K562 (cell line): ENCODE results near the gene ROBO2. TPM values are rescaled to one million over a fixed set of nuclear protein-coding genes. Genes with fewer than 3 reads are reported as not detected.

Experiments used
- ATAC-seq: fragments of 200-7000 bp; cut with Tn5 transposase; 3 replicates; pipeline ENCODE4 v1.9.1; 2020; ENCODE audit warnings: moderate library complexity
- BruUV-seq: library from RNA; stranded (reverse); fragments of 400-500 nt; replicated peaks from 2 replicates; lab custom pipeline; 2021; lab: Mats Ljungman, UMichigan
- CTCF ChIA-PET: fragments of 300-600 bp; formaldehyde crosslinking; extraction: SDS; loops from one replicate; lab custom pipeline; 2021; ENCODE audit warnings: low intra/inter-chr PET ratio; lab: Yijun Ruan, JAX
- POLR2A ChIA-PET: fragments of 300-600, 350-650 bp; sonication (Branson Sonifier 250); formaldehyde crosslinking; extraction: SDS; loops from one replicate; lab custom pipeline; 2021; ENCODE audit warnings: antibody characterized with exemption, inconsistent platforms; lab: Yijun Ruan, JAX
- DNase-seq, 4 experiments: peaks; one replicate each; pipeline versions ENCODE4 v3.0.0 to v3.0.0-alpha.2; 2011 to 2018; ENCODE audit warnings: low spot score in 3 of 4, mixed read lengths in 3 of 4; ENCODE audit errors: extremely low read depth in 1 of 4
- FAIRE-seq: peaks from 2 replicates; lab custom pipeline; 2011; peaks lifted over from hg19 to GRCh38; lab: Jason Lieb, UNC
- H2AFZ ChIP-seq: 2 replicates; pipeline ENCODE4 v1.6.0; 2011; ENCODE audit warnings: low read depth, low read length, control low read depth, inconsistent platforms
- H3K27ac ChIP-seq: fragments of 200-600 bp; 3 replicates; pipeline ENCODE4 v1.8.0; 2011; ENCODE audit warnings: low read depth, mild to moderate bottlenecking, control low read depth, inconsistent platforms, low read length, moderate library complexity, mixed read lengths; ENCODE audit errors: extremely low read depth
- H3K27me3 ChIP-seq, 2 experiments: fragments of 300-600 bp in 1 of 2; 2 replicates in 1 of 2; 3 replicates in 1 of 2; pipeline versions ENCODE4 v1.6.0 to v1.8.0; 2011; ENCODE audit warnings: inconsistent platforms in 2 of 2, low read length in 2 of 2, mild to moderate bottlenecking in 1 of 2, mixed read lengths in 1 of 2, moderate library complexity in 1 of 2; ENCODE audit not compliant: control insufficient read depth in 2 of 2, insufficient read depth in 2 of 2
- H3K36me3 ChIP-seq: fragments of 300-600 bp; 3 replicates; pipeline ENCODE4 v1.8.0; 2011; ENCODE audit warnings: mild to moderate bottlenecking, low read length, inconsistent platforms; ENCODE audit not compliant: control insufficient read depth, insufficient read depth
- H3K4me1 ChIP-seq, 2 experiments: fragments of 200-600 bp in 1 of 2; replicated peaks in 1 of 2; 2 replicates in 1 of 2; 3 replicates in 1 of 2; pipeline versions ENCODE4 v1.5.1 to v1.8.0; 2011; ENCODE audit warnings: inconsistent platforms in 2 of 2, low read length in 2 of 2, mild to moderate bottlenecking in 1 of 2, mixed read lengths in 1 of 2, moderate library complexity in 1 of 2; ENCODE audit not compliant: control insufficient read depth in 2 of 2, insufficient read depth in 2 of 2
- H3K4me2 ChIP-seq: 2 replicates; pipeline ENCODE4 v1.6.1; 2011; ENCODE audit warnings: low read length, control low read depth, inconsistent platforms, mixed read lengths; ENCODE audit not compliant: insufficient read depth
- H3K4me3 ChIP-seq: fragments of 200-600 bp; sonication (generic), shearing (Covaris generic); 2 replicates; pipeline ENCODE4 v1.5.1; 2016; ENCODE audit warnings: control low read depth, inconsistent platforms
- H3K79me2 ChIP-seq: fragments of 200-600 bp; 3 replicates; pipeline ENCODE4 v1.8.0; 2011; ENCODE audit warnings: low read length, inconsistent platforms; ENCODE audit not compliant: control insufficient read depth, insufficient read depth
- H3K9ac ChIP-seq, 2 experiments: 2 replicates each; pipeline versions ENCODE4 v1.6.0 to v1.6.1; 2011; ENCODE audit warnings: low read depth in 2 of 2, low read length in 2 of 2, control low read depth in 1 of 2, inconsistent platforms in 1 of 2, mild to moderate bottlenecking in 1 of 2, mixed read lengths in 1 of 2; ENCODE audit not compliant: insufficient read depth in 1 of 2
- H3K9me1 ChIP-seq: one replicate; pipeline ENCODE4 v1.6.0; 2011; ENCODE audit warnings: inconsistent platforms, mild to moderate bottlenecking, low read length, moderate library complexity; ENCODE audit not compliant: control insufficient read depth, insufficient read depth
- H3K9me3 ChIP-seq: replicated peaks from 2 replicates; pipeline ENCODE4 v1.5.1; 2011; ENCODE audit warnings: low read depth, low read length, inconsistent platforms; ENCODE audit not compliant: control insufficient read depth, insufficient read depth
- H4K20me1 ChIP-seq: replicated peaks from 2 replicates; pipeline ENCODE4 v1.6.1; 2011; ENCODE audit warnings: low read length, inconsistent platforms, mixed read lengths; ENCODE audit not compliant: control insufficient read depth, insufficient read depth
- DMBX1 ChIP-seq: fragments of 250-450 bp; sonication (Bioruptor Pico); IDR thresholded peaks from 2 replicates; pipeline ENCODE4 v1.8.0; 2022; ENCODE audit warnings: inconsistent platforms, mild to moderate bottlenecking, moderate library complexity, borderline replicate concordance
- MCM5 ChIP-seq: fragments of 450-650 bp; IDR thresholded peaks from 2 replicates; pipeline ENCODE4 v1.6.1; 2016; ENCODE audit warnings: low read depth
- NR2C2 ChIP-seq, 2 experiments: fragments of 200-800 bp in 1 of 2; sonication (Bioruptor generic) in 1 of 2; sonication (generic) in 1 of 2; formaldehyde crosslinking in 1 of 2; IDR thresholded peaks; 2 replicates each; pipeline versions ENCODE4 v1.6.1 to v1.8.0; 2016 to 2022; ENCODE audit warnings: mild to moderate bottlenecking in 1 of 2, missing compliant biosample characterization in 1 of 2, missing genetic modification characterization in 1 of 2, missing genetic modification reagents in 1 of 2
- RBM34 ChIP-seq: fragments of 200-400 bp; formaldehyde crosslinking; IDR thresholded peaks from 2 replicates; pipeline ENCODE4 v1.6.1; 2018; ENCODE audit warnings: low read length, borderline replicate concordance; ENCODE audit not compliant: insufficient read depth
- STAG1 ChIP-seq: sonication (generic); formaldehyde crosslinking; IDR thresholded peaks from 2 replicates; pipeline ENCODE4 v1.5.0; 2020; ENCODE audit warnings: missing genetic modification reagents, borderline replicate concordance
- TSC22D4 ChIP-seq: fragments of 450-650 bp; IDR thresholded peaks from 2 replicates; pipeline ENCODE4 v1.6.1; 2016; ENCODE audit warnings: missing genetic modification characterization, missing biosample characterization, control low read depth
- WGBS: fragments of 100-300 bp; shearing (Covaris generic); methylation state at CpG from one replicate; pipeline ENCODE4 v1.1.6; 2016; ENCODE audit warnings: low coverage, mixed read lengths; ENCODE audit not compliant: insufficient coverage; ENCODE audit errors: missing lambda C conversion rate; 5-methylcytosine and 5-hydroxymethylcytosine counted together
- in situ Hi-C: fragments of 300-500 bp; cut with MboI; formaldehyde crosslinking; loops from 4 replicates; pipeline ENCODE4 v1.15.0; 2018; ENCODE audit warnings: inconsistent platforms, mixed read lengths
- intact Hi-C: fragments of 100-400 bp; cut with micrococcal nuclease; formaldehyde crosslinking; loops from 2 replicates; pipeline ENCODE4 v1.14.2; 2022
- polyA plus RNA-seq, 8 experiments: library from polyadenylated mRNA; depleted of rRNA in 4 of 8; stranded (reverse) in 5 of 8; unstranded in 3 of 8; fragments of >200 nt; fragmentation: Nextera tagmentation in 2 of 8; fragmentation: Illumina TruSeq in 1 of 8; extraction: Ambion mirVana in 2 of 8; extraction: Trizol in 1 of 8; gene quantifications; 2 replicates each; pipeline versions ENCODE4 v1.2.1 to v1.2.3, GENCODE V29; 2011 to 2014; ENCODE audit warnings: inconsistent platforms in 1 of 8, missing spikeins in 1 of 8
- total RNA-seq, 7 experiments: library from RNA; depleted of rRNA in 6 of 7; stranded (reverse); fragments of >200 nt in 6 of 7; fragmentation: Illumina TruSeq in 2 of 7; extraction: Trizol in 2 of 7; gene quantifications; 2 replicates each; pipeline versions ENCODE4 v1.2.1 to v1.2.3, GENCODE V29; 2011 to 2021; ENCODE audit warnings: low replicate concordance in 1 of 7
- TF ChIP-seq, protein P1 (sequence below): sonication (generic); formaldehyde crosslinking; IDR thresholded peaks from 2 replicates; pipeline ENCODE4 v1.8.0; 2022; ENCODE audit warnings: mild to moderate bottlenecking, missing genetic modification reagents

The ROBO2 gene
- total and polyA plus RNA-seq, 9 of the 15 experiments (the other 6 are each of a cell fraction or from before 2014, with no cell fraction given), result 0.84 to 3.0 (median 1.7) TPM

DNA sequence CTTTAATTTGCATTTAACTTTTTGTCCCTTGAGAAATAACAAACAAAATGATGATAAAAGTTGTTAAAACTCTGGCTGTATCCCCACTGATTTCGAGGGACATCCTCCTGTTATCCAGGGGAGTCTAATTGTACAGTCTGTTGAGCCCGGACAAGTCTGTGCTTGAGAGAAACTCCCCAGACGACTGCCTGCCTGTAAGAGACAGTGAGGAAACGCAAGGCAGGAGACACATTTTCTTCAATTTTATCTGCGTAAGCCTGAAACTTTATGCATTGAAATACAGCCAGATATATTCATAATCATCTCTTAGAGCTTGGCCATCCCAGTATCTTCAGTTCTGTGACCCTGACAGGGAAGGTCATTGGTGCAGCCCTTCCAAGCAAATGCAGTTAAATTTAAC lies 97.7 kb downstream of the ROBO2 start:
- no peak overlapping the region for H3K4me2 ChIP-seq
- no peaks in the 10 kb centered on the region for H3K9me3 ChIP-seq
- WGBS, result 53% methylated on average over 5 of the region's 5 CpGs
- FAIRE-seq (no peak), DNase-seq (no peak), ATAC-seq (no peak)
- in situ Hi-C loops, result no loop called here
- H4K20me1 ChIP-seq, result no peaks in the 10 kb centered on the region
- H3K4me3 ChIP-seq, result no peak overlapping the region
- H3K27ac ChIP-seq, result no peak overlapping the region
- H3K4me1 ChIP-seq, result no peaks in the 10 kb centered on the region
- H3K27me3 ChIP-seq, result no peaks in the 10 kb centered on the region
- intact Hi-C loops, result no loop called here
- no peak for TF ChIP-seq MCM5
- no peak for TF ChIP-seq NR2C2 (CRISPR knock-in tag; IDR thresholded peaks at IDR 0.05)
- TF ChIP-seq NR2C2 (tag; IDR thresholded peaks at IDR 0.05), result no peak
- no peaks in the 10 kb centered on the region for H3K36me3 ChIP-seq
- ChIA-PET POLR2A (no interaction called here), CTCF (no interaction called here)
- no peaks in the 10 kb centered on the region for H3K79me2 ChIP-seq
- no peak overlapping the region for H3K9ac ChIP-seq
- no peak overlapping the region for H2AFZ ChIP-seq
- H3K9me1 ChIP-seq, result no peaks in the 10 kb centered on the region
- BruUV-seq, result no TSS peak

GRCh38 chr3:77139624-77140023 lies 99.7 kb downstream of the ROBO2 start:
- Histone ChIP-seq H3K4me1 (no peaks in the 10 kb centered on the region), H3K4me2 (no peak overlapping the region), H3K9ac (no peak overlapping the region), H3K79me2 (no peaks in the 10 kb centered on the region), H3K27ac (no peak overlapping the region), H3K36me3 (no peaks in the 10 kb centered on the region)
- ATAC-seq (no peak), FAIRE-seq (no peak)
- intact Hi-C loops, result no loop called here
- POLR2A ChIA-PET, result no interaction called here
- TF ChIP-seq, protein P1, sequence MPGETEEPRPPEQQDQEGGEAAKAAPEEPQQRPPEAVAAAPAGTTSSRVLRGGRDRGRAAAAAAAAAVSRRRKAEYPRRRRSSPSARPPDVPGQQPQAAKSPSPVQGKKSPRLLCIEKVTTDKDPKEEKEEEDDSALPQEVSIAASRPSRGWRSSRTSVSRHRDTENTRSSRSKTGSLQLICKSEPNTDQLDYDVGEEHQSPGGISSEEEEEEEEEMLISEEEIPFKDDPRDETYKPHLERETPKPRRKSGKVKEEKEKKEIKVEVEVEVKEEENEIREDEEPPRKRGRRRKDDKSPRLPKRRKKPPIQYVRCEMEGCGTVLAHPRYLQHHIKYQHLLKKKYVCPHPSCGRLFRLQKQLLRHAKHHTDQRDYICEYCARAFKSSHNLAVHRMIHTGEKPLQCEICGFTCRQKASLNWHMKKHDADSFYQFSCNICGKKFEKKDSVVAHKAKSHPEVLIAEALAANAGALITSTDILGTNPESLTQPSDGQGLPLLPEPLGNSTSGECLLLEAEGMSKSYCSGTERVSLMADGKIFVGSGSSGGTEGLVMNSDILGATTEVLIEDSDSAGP (CRISPR knock-in tag), result no peak
- TF ChIP-seq STAG1 (no peak), RBM34 (no peak), DMBX1 (CRISPR knock-in tag) (no peak), TSC22D4 (tag) (no peak)
- TF ChIP-seq, all 486 proteins: peak for 0
- Histone ChIP-seq H4K20me1 (no peaks in the 10 kb centered on the region), H2AFZ (no peak overlapping the region), H3K9me3 (no peaks in the 10 kb centered on the region), H3K27me3 (no peaks in the 10 kb centered on the region), H3K4me3 (no peak overlapping the region), H3K9me1 (no peaks in the 10 kb centered on the region)
- BruUV-seq, result no TSS peak
- DNase-seq, result no peak
- 32% methylated on average over 3 of the region's 3 CpGs for WGBS
- CTCF ChIA-PET, result no interaction called here
- in situ Hi-C loops, result no loop called here
